HG02884 (cell line): Measurements from ENCODE around the gene DLG1.
"Not testable (repeated sequence)": the region's sequence is repeated elsewhere in the genome, so short reads cannot be mapped to it uniquely, and the experiment has no call there.

Experiments used
- ATAC-seq: cut with Tn5 transposase; IDR thresholded peaks from one replicate; pipeline ENCODE4 v1.9.1; 2021; ENCODE audit warnings: mild to moderate bottlenecking, moderate library complexity; ENCODE audit not compliant: unreplicated experiment

Gene DLG1

DNA sequence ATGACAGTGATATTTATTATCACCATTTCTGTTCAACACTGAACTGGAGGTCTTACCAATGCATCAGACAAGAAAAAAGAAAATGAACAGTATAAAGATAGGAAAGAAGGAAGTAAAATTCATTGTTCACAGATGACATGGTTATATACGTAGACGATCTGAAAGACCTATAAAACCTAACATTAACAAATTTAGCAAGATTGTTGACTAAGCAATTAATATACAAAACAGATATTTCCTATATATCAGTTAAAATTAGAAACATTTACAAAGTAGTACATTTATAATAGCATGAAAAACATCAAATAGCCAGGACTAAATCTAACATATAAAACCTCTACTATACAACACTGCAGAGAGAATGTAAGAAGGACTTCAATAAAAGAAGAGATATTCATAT lies 176.0 kb downstream of the DLG1 start:
- no peak for ATAC-seq

DNA sequence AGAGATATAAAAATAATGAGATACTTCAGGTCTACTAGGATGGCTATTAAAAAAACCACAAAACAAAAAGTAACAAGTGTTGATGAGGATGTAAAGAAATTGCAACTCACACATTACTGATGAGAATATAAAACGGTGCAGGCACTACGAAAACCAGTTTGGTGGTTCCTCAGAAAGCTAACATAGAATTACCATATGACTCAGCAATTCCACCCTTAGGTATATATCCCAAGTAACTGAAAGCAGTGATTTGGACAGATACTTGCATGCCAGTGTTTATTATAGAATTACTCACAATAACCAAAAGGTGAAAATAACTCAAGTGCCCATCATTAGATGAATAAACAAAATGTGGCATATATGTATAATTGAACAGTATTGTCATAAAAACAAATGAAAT lies 181.3 kb downstream of the DLG1 start:
- ATAC-seq, result no peak

- ATAC-seq, result no peak
Observed at GRCh38 chr3:197114007-197114406, 184.4 kb downstream of the DLG1 start.

GRCh38 chr3:197111685-197112084 lies 186.7 kb downstream of the DLG1 start:
- no peak for ATAC-seq

GRCh38 chr3:197105786-197106185 lies 192.6 kb downstream of the DLG1 start:
- no peak for ATAC-seq

GRCh38 chr3:197104738-197105137 lies 193.7 kb downstream of the DLG1 start:
- no peak for ATAC-seq

- no peak for ATAC-seq
Observed at GRCh38 chr3:197103766-197104165, 194.6 kb downstream of the DLG1 start.

GRCh38 chr3:197093871-197094270 lies 204.5 kb downstream of the DLG1 start:
- no peak for ATAC-seq

DNA sequence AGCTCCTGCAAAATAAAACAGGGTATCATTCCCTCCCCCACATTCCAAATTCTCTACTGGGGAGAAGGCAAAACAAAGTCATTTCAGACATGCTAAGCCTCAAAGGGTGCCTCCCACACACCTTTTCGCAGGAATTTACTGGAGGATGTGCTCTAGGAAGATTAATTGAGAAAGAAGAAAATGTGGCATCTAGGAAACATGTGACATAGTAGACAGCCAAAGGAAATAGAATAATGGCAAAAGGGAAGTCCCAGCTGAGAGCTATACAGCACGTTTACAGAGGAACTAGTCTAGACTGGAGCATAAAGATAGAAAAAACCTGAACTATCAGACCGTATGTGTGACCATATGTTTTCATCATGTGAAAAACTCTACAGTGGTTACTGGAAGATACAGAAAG lies 210.0 kb downstream of the DLG1 start:
- ATAC-seq, result no peak

DNA sequence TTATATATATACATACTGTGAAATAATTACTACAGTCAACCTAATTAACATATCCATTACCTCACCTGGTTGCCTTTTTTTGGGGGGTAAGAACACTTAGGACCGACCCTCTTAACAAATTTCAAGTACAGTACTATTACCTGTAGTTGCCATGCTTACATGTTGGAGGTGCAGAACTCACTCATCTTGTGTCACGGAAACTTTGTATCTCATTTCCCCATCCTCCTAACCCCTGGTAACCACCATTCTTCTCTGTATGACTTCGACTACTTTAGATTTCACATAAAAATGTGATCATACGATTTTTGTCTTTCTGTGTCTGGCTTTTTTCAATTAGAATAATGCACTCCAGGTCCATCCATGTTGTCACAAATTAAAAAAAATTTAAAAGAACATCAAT lies 213.3 kb downstream of the DLG1 start:
- no peak for ATAC-seq

DNA sequence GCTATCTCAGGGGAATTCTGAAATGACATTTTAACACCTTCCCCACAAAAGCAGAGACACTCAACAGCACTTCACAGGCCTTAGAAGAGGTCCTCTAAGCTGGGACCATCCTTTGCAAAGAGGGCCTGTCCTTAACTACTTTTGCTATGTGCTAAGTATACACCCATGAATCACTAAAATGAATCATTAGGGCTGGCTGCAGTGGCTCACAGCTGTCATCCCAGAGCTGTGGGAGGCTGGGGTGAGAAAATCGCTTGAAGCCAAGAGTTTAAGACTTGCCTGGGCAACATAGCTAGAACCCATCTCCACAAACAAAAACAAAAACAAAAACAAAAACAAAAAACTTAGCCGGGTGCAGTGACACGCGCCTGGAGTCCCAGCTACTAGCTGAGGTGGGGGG lies 214.9 kb downstream of the DLG1 start:
- ATAC-seq, result no peak

GRCh38 chr3:197082871-197083270 lies 215.5 kb downstream of the DLG1 start:
- ATAC-seq, result no peak

DNA sequence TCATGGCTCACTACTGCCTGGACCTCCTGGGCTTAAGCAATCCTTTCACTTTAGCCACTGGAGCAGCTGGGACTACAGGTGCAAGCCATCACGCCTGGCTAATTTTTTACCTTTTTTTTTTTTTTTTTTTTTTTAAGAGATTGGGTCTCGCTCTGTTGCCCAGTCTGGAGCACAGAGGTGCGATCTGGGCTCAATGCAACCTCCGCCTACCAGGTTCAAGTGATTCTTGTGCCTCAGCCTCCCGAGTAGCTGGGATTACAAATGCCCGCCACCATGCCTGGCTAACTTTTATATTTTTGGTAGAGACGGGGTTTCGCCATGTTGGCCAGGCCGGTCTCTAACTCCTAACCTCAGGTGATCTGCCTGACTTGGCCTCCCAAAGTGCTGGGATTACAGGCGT lies 218.1 kb downstream of the DLG1 start:
- ATAC-seq, result no peak

- ATAC-seq, result no peak
Observed at GRCh38 chr3:197076415-197076814, 222.0 kb downstream of the DLG1 start.

DNA sequence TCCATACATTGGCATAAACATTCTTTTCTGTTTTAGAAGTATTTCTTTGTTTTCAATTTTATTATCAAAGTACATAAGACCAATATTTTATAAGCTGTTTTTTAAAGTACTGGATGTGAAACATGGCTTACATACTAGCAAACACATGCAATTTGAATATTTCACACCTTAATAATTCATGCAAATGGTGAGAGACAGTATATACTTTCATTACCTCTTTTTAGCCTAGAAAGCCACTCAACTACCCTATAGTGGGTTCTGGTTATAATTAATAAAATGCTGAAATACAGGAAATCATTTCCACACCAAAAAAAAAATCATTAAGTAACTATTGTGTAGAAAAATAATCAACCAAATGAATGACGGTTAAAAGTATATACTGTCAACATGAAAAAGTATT lies 230.3 kb downstream of the DLG1 start:
- ATAC-seq, result no peak

DNA sequence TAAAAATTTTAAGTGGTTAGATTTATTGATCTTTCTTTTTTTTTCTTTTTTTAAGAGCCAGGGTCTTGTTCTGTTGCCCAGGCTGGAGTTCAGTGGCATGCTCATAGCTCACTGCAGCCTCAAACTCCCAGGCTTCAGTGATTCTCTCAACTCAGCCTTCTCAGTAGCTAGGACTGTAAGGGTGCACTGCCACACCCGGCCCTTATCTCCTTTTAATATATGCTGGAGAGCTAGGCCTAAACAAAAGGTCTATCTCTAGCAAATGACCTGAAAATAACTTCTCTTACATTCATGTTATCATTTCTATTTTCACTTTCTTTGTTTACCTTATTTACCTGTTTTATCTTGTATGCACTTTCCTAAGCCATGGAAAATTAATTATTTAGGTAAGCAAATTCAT lies 233.6 kb downstream of the DLG1 start:
- ATAC-seq, result no peak

DNA sequence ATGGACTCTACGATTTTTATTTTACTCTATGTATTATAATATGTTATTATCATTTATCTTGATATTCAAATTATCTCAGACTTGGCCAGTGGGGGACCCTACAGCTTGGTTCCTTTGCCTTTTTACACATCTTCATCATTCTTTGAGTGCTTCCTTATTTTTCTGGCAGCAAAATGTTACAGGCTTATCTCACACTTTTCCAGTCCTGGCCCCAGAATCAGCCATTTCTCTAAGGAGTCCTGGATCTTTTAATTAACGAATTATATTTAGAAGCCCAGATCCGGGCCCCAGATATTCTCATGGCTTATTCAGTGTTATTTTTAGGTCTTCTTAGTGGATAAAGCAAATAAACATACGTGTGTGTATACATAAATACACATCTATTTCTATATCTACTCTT lies 236.0 kb downstream of the DLG1 start:
- no peak for ATAC-seq

- not testable (repeated sequence) for ATAC-seq
Observed at GRCh38 chr3:197051637-197052036, 246.8 kb downstream of the DLG1 start.

DNA sequence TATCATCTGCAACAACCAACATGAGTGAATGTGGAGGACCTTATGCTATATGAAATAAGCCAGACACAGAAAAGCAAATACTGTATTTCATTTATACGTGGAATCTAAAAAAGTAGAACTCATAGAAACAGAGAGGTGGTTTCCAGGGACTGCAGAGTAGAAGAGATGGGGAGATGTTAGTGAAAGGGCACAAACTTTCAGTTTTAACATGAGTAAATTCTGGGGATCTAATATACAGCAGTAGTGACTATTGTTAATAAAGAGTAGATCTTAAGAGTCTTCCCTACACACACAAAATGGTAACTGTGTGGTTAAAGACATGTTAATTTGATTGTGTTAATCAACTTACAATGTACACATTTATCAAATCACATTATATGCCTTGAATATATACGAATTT lies 247.9 kb downstream of the DLG1 start:
- peak; percentile 74 for ATAC-seq

- ATAC-seq, result no peak
Observed at GRCh38 chr3:197042539-197042938, 255.9 kb downstream of the DLG1 start.

GRCh38 chr3:197041875-197042488 lies 256.4 kb downstream of the DLG1 start:
- no peak for ATAC-seq

DNA sequence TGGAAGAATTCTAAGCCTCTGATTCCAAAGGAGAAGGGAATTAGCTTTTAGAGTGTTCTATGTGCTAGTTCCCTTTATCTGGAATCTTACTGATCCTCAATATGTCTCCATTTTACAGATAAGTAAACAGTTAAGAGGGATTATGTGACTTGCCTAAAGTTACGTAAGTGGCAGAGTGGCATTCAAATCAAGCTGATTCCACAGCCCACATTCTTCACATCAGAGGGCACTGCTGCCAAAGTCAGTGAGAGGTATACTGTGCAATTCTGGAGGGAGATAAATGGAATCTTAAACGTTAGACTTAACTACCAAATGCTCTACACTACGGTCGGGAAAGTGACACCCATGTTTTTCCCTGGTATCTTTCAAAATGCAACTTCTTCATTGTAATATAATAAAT lies 257.8 kb downstream of the DLG1 start:
- no peak for ATAC-seq

GRCh38 chr3:197038679-197039462 lies 259.5 kb downstream of the DLG1 start:
- no peak for ATAC-seq
